ENCODE results near the gene PGAM5.

DNA sequence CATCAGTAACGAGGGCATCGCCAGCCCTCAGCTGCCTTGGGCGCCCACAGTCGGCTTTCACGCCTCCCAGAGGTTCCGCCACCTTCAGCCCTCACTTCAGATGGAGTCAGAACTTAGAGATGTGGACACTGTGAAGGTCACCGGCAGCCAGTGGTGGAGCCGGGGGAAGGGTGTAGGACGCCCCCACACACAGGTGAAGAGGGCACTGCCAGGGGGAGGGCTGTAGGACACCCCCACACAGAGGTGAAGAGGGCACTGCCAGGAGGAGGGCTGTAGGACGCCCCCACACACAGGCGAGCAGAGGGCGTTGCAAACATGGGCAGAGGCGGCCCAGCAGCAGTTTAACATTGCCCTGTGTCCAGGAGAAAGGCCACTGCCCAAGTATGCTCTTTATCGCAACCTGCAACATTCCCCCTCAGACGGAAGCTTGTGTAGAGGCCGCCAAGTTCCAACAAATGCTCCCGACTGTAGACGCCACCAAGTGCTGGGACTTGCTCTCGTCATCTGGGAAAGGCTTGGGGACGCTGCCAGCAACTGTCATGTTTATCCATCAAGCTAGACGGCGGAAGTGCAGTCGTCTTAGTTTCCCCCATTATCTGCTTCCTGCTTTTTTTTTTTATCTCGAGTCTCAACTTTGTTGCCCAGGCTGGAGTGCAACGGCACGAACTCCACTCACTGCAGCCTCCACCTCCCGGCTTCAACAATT is 55.9 kb downstream of the PGAM5 start:
- TF ChIP-seq GATA3 (IDR thresholded peaks at IDR 0.05; ENCODE audit: low read depth, low read length) (no peak), GATA2 (IDR thresholded peaks at IDR 0.05; ENCODE audit: low read depth, low read length) (no peak)

All from SH-SY5Y (cell line).